HG02840 (cell line): ENCODE data around the gene PTPRG.

Experiments used
- ATAC-seq: cut with Tn5 transposase; IDR thresholded peaks from one replicate; pipeline ENCODE4 v1.9.1; 2021; ENCODE audit warnings: mild to moderate bottlenecking, moderate library complexity, moderate number of reproducible peaks; ENCODE audit not compliant: unreplicated experiment, low FRiP score

Gene PTPRG

DNA sequence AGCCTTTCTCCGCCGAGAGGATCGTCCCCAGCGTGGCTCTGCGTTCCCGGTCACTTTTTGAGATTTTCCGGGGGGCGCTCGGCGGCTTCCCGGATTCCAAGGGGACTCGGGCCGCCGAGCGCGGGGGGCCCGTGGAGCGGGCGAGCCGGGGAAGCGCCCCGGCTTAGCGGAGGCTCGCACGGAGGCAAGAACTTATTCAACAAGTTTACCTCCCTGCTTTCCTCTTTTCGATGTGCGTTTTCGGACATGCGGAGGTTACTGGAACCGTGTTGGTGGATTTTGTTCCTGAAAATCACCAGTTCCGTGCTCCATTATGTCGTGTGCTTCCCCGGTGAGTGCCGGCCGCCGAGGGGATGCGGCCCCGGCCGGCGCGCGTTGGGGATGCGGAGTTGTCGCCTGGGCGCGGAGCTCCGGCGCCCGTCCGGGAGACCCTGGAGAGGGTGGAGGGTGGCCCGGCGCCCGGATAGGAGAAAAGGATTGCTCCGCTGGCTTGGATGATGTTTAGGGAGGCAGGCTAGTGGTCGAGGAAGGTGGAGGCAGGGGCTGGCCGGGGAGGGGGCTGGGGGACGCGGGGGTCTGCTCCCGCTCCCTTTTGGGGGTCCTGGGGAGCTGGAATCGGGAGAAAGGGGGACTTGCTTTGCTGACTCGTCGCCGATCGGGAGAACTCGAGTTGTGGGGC is 810 bp downstream of the PTPRG start:
- ATAC-seq, result no peak

DNA sequence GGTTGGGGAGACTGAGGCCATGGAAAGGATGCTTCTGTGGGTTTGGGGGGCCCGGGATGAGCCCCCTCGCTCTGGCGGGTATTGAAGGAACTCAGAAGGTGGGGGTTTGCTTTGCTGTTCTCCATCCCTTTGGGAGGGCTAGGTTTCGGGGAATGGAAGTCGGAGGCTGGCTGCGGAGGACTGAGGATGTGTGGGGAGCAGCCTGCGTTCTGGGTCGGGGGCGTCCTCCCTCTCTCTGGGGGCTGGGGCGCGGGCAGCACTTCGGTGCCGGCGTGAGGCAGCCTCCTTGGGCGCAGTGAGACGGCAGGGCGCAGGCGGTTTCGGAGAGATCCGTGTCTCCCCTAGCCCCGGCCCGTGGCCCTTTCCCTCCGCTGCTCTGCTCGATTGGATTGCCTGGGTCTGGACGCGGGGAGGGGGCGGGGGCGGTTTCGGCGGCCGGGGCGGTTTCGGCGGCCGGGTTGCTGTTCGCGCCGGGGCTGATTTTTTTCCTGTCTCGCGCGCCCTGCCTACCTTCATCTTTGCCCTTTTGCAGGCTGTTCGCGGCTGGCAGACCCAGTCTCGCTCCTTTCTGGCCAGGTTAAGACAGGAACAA is 1.4 kb downstream of the PTPRG start:
- ATAC-seq, result no peak

DNA sequence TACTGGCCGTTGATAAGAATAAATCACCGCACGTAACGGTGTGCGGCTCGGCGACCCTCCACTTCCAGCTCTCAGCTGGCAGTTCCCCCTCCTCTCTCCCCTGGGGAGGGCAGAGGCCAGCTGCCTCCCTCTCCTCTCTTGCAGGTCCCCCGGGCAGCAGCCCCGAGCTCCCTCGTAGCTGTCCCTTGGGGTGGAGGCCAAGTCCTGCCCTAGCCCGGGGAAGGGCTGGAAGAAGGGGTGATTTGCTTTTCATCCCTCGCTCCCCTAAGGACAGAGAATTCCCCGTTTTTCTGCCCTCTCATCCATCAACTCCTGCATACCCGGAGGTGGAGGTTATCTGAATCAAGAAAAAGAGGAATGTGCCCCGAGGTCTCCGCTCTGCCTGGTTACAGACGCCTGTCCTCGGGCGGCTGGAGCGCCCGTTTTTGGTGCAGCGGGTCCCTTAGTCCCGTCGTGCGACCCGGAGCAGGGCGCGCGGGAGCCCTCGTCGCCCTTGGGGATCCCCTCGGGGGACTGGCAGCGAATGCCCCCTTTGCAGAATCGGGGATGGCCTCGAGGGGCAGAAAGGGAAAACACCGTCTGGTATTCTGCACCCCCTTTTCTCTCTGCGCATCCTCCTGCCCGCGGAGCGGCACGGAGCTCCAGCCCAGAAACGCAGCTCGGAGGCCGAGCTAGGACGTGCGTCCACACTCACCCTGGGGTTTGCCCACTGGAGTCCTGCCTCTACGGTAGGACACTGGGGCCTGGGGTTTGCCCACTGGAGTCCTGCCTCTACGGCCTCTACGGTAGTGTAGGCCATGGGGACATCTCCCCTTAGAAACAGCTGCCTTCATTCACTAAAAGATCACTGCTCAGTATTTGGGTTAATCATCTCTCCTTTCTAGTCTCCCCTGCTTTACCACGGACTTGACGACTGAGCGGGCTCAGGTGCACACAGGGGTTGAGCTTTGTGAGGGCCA is 2.2 kb downstream of the PTPRG start:
- ATAC-seq, result no peak

DNA sequence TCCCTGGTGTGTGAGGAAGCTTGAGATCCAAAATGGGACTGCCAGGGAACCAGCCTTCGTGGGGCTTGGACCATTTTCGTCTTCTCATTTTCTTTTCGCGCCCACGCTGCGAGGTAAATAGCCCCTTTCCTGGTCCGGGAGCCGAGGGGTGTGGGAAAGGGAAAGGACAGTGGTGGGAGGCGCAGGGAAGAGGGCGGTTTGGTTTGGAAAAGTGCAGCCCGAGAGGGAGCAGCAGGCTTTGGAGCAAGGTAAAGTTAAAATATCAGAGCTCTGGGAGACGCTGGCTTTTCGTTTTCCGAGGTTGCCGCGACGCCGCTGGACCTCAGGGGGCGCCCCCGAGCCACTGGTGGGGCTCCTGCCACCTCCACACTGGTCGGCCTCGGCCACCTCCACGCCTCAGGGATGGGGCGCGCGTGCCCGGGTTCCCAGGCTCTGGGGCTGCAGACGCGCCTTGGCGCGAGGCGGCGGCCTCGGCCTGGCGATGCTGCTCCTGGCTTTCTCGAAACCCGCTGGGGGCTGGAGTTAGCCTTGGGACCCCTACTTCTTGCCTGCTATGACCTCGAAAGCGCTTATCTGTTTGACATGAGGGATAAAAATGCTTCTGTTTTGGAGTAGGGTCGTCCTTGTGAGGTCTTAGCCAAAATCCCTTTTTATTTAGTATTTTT is 3.2 kb downstream of the PTPRG start:
- ATAC-seq, result no peak

DNA sequence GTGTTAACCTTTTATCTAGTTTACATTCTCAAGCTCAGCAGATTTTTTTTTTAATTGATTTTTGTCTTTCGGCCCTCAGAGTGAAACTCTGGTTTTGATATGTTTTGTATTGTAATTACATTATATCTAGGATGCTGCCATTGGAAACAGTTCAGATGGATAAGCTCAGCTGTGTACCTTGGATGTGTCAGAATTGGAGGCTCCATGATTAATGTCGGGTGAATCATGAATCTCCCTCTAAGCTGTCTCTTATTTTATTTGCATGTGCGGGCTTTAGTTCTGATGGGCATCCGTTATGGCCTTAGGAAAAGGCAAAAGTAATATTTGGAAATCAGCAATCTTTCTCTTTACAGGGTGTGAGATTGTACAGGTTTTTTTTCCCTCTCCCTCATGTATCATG is 4.2 kb downstream of the PTPRG start:
- no peak for ATAC-seq

DNA sequence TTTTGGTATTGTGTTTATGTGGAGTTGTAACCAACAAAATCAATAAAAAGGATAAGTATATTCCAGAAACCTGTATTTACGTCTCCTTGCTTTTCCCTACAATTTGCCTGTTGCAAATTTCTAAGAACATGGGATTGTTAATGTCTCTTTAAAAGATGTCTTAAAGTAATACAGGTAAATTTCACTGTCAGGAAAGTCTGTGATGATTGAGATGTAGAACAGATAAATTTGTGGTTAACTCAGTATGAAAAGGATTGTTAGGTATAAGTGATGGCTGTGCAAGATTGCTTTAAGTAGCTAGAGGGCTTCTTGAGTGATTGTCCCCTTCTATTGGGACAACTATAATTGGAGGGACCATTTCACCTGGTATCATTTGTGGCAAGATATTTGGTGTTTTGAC is 6.8 kb downstream of the PTPRG start:
- ATAC-seq, result no peak

DNA sequence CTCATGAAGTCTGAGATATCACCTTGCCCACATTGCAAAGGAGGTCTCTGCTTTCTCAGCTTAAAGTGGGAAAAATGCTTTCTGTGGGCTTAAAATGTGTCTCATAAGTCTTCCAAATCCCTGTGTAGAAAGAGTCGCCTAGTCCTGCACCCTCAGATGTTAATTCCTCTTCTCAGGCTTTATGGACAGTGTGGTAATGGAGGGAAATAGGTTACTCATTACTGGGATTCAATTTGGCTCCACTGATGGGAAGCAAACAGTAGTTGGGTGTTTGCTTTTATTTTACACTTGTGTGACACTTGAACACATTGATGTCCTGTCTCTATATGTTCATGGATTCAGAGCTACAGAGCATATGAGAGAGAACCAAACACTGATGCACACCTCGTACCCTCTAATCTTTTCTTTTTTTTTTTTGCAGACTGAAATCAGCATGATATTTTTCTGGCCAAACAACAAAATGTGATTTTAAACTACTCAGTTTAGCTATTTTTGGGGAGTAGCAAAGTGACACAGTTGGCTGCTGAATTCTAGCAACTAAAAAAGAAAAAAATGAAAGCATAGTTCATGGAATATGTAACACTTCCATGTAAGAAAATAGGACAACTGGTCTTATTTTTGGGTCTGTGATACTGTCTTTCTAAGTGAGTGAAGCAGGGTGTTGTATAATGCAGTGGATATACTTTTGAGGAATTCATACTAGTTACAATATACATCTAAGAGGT is 8.6 kb downstream of the PTPRG start:
- no peak for ATAC-seq

DNA sequence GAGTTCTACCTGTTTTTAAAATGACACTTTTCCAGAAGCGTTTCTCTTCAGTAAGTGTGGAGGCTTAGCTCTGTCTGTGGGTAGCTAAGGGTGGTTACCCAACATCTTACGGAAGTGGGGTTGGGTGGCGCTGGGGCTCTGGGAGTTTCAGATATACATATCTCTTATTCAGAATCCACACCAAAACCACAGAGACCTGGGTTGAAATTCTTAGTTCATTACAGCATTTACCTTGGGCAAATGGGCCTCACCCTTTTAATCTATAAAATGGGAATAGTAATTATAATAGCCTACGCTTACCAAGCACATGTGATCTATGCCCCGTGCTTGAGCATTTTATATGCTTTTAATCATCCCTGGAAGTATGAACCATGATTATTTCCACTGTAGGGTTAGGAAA is 9.4 kb downstream of the PTPRG start:
- ATAC-seq, result no peak

DNA sequence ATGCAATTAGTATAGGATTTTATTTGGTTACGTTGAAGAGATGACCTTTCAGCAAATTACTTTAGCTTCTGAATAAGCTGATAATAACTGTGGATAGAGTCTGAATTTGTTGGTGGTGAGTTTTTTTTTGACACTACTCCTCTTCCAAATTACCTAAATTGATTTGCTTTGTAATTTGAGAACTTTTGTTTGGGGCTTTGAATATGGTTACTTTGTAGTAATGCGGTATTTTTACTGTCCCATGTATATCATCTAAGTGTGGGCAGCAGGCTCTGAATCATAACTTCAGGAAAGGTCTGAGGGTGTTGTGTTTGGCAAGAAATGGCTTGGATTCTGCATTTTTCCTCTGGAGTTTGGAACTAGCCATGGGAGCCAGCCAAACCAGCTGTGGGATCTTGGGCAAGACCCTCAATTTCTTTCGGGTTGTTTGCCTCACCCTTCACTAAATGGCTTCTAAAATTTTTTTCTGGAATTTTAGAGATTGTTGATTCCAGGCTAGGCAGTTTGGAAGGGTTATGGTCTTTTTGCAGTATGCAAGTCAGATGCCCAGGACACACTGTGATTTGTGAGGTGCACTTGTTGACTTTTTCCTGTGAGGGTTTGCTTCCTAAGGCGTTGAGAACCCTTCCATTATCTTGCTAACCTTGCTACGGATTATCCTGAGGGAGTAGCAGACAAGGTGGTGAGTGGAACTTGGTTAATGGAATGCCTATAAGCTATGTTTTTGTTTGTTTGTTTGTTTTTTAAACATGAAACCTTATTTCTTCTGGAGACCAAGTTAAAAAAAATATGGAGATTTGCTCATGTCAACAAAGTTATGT is 10.4 kb downstream of the PTPRG start:
- no peak for ATAC-seq

DNA sequence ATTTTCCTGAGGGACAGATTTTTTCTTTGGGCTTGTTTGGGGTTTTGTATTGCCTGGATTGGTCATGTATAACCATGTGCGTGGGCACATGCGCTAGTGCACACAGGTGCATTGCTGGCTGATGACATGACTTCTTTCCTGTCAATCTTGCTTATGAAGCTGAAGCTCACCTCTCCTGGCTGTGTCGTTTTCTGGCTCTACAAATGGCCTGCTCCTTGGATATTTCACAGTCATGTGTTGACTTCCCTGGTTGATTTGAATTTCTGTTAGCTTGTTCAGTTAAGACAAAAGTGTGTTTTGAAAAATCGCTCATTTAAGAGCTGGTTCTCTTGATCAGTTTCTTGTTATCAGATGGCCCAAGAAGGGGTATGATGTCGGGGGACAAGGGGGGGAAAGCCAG is 11.5 kb downstream of the PTPRG start:
- ATAC-seq, result no peak

DNA sequence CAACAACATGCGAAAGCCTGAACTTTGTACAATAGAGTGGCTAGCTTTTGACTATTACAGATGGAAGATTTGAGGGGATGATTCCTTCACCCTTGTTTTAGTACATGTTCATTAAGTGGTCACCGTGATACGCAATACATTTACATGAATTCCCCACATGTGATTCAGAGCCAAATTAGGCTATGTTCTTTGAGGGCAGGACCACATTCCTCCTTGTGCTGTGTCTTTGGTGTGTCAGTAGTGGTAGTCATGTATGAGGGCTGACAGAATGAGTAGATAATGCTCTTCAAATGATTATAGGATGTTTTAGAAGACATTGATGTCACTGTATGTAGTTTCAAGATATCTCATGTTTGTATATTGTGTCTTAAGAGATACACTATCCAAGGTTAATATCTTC is 12.1 kb downstream of the PTPRG start:
- no peak for ATAC-seq

DNA sequence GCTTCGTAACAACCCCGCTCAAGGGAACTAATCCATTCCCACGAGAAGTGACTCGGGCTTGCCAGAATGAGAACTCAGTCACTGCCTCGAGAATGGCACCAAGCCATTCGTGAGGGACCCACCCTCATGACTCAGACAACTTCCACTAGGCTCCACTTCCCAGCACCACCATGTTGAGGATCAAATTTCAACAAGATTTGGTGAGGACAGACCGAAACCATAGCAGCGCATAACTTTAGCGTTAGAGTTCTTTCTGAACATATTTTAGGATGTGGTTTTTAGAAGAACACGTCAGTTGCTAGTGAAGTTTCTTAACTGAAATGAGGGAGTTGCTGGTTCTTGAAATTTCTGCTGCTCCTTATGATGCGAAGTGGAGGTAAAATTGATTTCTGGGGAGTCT is 13.5 kb downstream of the PTPRG start:
- ATAC-seq, result no peak

DNA sequence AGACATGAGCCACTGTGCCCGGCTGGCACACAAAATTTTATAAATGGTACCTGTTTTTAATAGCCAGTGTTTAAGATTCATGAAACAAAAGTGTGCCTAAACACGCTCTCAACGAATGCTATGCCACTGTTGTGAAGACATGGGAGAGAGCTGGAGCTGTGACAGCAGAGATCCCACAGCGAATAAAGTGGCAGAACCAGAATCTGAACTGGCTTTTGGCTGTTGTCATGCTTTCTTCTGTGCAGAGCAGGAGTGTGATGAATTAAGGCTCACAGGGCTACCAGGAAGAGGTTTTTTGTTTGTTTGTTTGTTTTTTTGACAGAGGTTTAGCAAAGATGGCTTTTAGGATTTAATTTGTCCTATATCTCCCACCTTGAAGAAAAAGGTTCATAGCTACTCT is 14.5 kb downstream of the PTPRG start:
- ATAC-seq, result no peak

DNA sequence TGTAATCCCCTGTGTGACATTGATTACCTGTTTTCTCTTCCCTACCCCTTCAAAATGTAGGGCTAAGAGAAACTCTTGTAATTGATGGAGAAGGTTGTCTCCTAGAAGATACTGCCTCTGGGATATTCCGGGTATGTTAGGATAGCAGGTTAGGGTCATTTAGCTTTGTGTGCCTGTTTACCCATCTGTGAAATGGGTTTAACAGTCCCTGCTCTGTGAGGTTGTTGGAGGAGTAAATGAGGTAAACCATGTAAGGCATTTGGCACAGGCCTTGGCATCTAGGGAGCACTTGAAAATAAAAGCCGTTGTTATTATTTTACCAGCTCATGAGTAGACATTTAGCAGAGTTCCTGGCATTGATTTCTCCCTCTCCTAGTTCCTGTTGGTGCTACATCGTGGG is 16.4 kb downstream of the PTPRG start:
- no peak for ATAC-seq

DNA sequence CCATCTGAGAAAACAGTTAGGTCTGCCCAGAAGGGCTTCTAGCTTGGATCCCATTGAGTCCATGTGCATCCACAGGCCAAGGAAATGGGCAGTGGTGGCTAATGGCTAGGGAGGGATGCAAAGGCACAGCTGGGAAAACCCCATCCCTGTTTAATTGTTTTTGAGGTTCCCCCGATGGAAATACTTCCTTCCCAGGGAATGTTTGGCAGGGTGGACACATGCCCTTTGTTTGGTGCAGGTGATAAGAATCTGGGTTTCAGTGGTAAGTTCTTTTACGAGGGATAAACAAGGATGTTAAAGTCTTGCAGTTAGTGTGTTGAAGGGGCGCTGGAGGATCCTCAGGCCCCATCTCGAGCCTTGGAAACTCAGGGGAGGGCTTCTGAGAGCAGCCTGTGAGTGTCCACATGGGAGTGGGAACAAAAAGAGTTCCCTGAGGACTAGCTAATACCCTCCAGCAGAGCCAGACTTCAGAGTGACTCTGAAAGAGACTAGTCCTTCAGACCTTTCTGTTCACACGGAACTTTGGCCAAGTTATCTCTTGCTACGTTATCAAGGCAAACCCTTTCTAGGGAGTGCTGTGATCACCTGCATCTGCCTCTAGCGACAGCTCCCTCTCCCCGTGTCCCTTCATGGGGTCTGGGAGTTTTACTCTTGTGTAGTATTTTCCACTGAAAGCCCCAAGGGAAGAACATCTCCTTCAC is 17.4 kb downstream of the PTPRG start:
- ATAC-seq, result no peak

DNA sequence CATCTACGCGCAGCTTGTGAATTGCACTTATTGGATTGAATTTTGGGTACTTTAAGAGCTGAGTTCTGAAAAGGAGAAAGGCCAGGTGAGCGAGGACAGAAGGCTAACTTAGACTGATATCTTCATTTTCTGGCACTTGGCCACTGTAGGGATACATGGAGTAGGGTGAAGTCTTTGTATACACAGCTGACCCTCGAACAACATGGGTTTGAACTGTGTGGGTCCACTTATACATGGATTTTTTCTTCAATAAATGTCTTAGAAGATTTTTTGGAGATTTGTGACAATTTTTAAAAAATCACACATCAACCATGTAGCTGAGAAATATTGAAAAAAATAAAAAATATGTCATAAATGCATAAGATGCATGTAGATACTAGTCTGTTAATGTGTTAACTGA is 18.3 kb downstream of the PTPRG start:
- no peak for ATAC-seq

DNA sequence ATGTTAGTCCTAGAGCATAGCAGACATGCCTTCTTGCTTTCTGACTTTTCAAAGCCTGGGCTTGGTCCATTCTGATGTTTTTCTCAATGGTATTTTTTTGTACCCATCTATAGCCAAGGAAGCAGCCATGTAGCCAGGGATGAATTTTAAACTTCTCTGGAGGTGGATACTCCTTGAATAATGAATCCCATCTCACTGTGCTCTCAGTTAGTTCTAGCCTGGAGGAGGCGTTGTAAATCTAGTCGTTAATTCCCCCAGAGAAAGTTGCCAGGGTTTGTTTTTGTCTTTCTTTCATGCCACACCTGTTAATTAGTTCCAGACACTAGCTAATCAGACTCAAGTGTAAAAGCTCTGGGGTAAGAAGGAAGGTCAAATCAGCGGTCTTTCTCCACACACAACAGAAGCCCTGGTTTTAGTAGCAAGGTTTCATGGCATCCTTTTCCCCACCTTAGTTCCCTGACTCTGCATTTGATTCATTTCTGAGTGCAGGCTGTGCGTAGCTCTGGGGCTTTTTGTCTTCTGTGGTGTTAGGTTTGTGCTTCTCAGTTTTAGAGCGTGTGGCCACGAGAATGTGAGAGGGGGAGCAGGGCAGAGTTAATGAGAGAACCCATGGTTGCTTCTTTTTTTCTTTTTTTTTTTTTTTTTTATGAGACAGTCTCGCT is 19.7 kb downstream of the PTPRG start:
- no peak for ATAC-seq

DNA sequence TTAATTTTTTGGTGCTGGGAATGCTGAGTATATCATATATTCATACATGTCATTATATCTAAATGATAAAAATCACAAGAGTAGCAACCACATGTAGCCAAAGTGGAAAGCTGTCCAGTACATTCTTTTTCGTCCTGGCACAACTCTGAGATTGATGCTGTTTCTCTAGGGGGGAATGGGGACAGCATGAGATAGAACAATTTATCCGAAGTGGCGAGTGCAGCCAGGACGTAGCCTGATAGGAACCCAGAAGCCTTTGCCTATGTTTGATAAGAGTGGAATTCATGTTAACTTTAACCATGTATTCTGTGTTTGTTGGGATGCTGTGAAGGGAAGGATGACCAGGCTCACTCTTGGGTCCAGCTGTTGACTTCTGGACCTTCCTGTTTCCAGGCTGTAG is 20.9 kb downstream of the PTPRG start:
- no peak for ATAC-seq
